IPS-20b (cell line): ENCODE results near the gene ARL1.
"Not testable (repeated sequence)": the region's sequence is repeated elsewhere in the genome, so short reads cannot be mapped to it uniquely, and the experiment has no call there.

ENCODE experiments used
- H3K27ac ChIP-seq: one replicate; pipeline ENCODE4 v1.5.1; 2013; ENCODE audit warnings: low read length
- H3K27me3 ChIP-seq: 2 replicates; pipeline ENCODE4 v1.6.1; 2013; ENCODE audit warnings: mild to moderate bottlenecking, low read length, inconsistent platforms; ENCODE audit not compliant: insufficient read depth
- H3K36me3 ChIP-seq: 2 replicates; pipeline ENCODE4 v1.6.1; 2013; ENCODE audit warnings: low read depth, mild to moderate bottlenecking, inconsistent platforms, low read length, moderate library complexity; ENCODE audit not compliant: insufficient read depth
- H3K4me1 ChIP-seq: 2 replicates; pipeline ENCODE4 v1.6.1; 2013; ENCODE audit warnings: mild to moderate bottlenecking, control low read depth, inconsistent platforms, low read length, moderate library complexity; ENCODE audit not compliant: insufficient read depth
- H3K4me3 ChIP-seq: 2 replicates; pipeline ENCODE4 v1.5.1; 2013; ENCODE audit warnings: mild to moderate bottlenecking, low read length, inconsistent platforms
- H3K9ac ChIP-seq: 2 replicates; pipeline ENCODE4 v1.6.1; 2013; ENCODE audit warnings: low read depth, mild to moderate bottlenecking, inconsistent platforms, low read length, moderate library complexity
- H3K9me3 ChIP-seq: 2 replicates; pipeline ENCODE4 v1.6.1; 2013; ENCODE audit warnings: mild to moderate bottlenecking, low read depth, low read length, inconsistent platforms; ENCODE audit not compliant: insufficient read depth

ARL1 gene

DNA sequence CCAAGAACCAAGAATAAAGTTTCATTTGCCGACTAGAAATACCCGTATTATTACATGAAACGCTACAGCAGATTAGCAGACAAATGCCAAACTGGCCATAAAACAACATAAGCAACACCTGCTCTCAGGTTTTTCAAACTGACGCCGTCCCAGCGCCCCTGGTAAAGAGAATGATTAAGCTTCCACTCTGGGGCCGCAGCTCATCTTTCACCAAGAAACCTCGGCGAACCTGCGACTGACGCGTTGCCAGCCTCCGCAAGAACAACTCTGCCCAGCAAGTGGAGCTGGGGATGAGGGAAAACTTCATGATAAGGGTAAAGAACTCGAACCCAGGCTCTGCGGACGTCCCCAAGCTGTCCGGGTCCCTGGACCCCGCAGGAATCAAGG lies 530 bp downstream of the ARL1 start:
- peak overlapping the region; percentile 93 for H3K9ac ChIP-seq
- H3K27me3 ChIP-seq: no peaks in the 10 kb centered on the region
- H3K9me3 ChIP-seq: no peaks in the 10 kb centered on the region
- H3K4me1 ChIP-seq: peaks cover 7% of the 10 kb centered on the region; the same call in 1 of the 2 replicates
- peaks cover 10% of the 10 kb centered on the region; the same call in 1 of the 2 replicates for H3K36me3 ChIP-seq
- H3K4me3 ChIP-seq: peak overlapping the region; percentile 82
- no peak overlapping the region for H3K27ac ChIP-seq

DNA sequence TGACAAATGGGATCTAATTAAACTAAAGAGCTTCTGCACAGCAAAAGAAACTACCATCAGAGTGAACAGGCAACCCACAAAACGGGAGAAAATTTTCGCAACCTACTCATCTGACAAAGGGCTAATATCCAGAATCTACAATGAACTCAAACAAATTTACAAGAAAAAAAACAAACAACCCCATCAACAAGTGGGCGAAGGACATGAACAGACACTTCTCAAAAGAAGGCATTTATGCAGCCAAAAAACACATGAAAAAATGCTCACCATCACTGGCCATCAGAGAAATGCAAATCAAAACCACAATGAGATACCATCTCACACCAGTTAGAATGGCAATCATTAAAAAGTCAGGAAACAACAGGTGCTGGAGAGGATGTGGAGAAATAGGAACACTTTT lies 16.4 kb downstream of the ARL1 start:
- H3K4me1 ChIP-seq, H3K9me3 ChIP-seq, H3K9ac ChIP-seq, H3K4me3 ChIP-seq, H3K27ac ChIP-seq, H3K27me3 ChIP-seq: not testable (repeated sequence)
- peaks cover 62% of the 10 kb centered on the region for H3K36me3 ChIP-seq

DNA sequence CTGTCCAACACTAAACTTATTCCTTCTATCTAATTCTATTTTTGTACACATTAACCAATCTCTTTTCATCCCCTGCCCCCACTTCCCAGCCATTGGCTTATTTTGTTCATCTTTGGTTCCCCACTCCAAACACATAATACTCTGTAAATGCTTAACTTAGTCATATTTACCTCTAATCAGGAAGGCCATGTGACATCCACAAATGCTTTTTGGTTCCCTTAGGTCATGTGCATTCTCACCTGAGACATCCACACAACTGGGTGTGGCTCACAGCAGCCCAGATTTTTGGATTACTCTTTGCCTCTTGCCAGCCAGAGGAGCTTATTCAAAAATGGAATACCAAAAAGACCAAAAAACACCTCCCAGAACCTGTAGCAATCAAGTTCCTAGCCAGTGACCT lies 28.4 kb downstream of the ARL1 start:
- no peaks in the 10 kb centered on the region for H3K27me3 ChIP-seq
- H3K4me1 ChIP-seq: no peaks in the 10 kb centered on the region
- no peak overlapping the region for H3K27ac ChIP-seq
- no peak overlapping the region for H3K9ac ChIP-seq
- H3K36me3 ChIP-seq: peaks cover 96% of the 10 kb centered on the region
- no peak overlapping the region for H3K4me3 ChIP-seq
- no peaks in the 10 kb centered on the region for H3K9me3 ChIP-seq

DNA sequence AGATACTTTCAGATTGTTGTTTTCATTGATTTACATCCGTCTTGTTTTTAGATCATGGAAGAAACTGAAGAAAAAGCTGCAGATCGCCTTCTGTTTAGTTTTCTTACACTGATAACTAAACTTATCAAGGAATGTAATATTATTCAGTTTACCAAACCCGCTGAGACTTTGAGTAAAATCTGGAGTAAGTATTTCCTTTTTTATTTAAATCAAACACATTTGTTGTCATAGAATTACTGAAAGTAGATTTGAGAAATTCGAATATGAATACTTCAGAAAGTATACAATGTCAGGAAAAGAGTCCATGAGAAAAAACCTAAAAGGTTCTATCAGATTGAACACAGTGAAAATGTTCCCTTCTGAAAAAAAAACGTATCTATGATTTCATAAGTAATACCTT lies 32.0 kb downstream of the ARL1 start:
- H3K27ac ChIP-seq: no peak overlapping the region
- peaks cover 93% of the 10 kb centered on the region for H3K36me3 ChIP-seq
- no peak overlapping the region for H3K4me3 ChIP-seq

DNA sequence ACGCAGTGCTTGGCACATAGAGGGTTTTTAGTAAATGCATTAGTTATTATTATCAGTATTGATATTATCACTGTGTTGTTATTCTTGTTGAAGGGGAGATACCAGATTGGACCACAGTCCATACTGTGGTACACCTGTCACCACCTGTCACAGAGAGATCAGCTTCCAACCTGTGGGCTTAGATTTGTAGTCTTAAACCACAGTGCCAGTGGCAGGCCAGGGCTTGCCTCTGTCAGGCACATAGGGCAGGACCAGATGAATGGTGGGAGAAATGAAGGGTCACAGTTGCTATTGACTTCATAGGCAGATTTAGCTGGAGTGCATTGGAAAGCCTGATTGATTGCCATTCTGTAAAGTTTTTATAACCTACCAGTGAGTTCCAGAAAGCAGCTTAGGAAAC lies 35.1 kb downstream of the ARL1 start:
- no peak overlapping the region for H3K9ac ChIP-seq
- no peaks in the 10 kb centered on the region for H3K27me3 ChIP-seq
- no peaks in the 10 kb centered on the region for H3K4me1 ChIP-seq
- H3K9me3 ChIP-seq: no peaks in the 10 kb centered on the region
- no peak overlapping the region for H3K27ac ChIP-seq
- H3K36me3 ChIP-seq: peaks cover 94% of the 10 kb centered on the region
- no peak overlapping the region for H3K4me3 ChIP-seq

More for the DNA sequence above, 32.0 kb downstream of the ARL1 start:
- Histone ChIP-seq H3K4me1 (no peaks in the 10 kb centered on the region), H3K27me3 (no peaks in the 10 kb centered on the region), H3K9me3 (no peaks in the 10 kb centered on the region), H3K9ac (no peak overlapping the region)

DNA sequence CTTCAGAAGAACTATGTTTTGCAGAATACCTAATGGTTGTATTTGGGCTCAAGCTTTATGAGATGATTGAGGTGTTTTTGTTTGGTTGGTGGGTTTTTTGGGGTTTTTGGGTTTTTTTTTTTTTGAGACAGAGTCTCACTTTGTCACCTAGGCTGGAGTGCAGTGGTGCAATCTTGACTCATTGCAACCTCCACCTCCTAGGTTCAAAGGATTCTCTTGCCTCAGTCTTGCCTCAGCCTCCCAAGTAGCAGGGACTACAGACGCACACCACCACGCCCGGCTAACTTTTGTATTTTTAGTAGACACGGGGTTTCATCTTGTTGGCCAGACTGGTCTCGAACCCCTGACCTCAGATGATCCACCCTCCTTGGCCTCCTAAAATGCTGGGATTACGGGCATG lies 39.6 kb downstream of the ARL1 start:
- H3K36me3 ChIP-seq: peaks cover 98% of the 10 kb centered on the region
- no peaks in the 10 kb centered on the region for H3K27me3 ChIP-seq
- H3K27ac ChIP-seq: no peak overlapping the region
- no peak overlapping the region for H3K4me3 ChIP-seq
- H3K4me1 ChIP-seq: no peaks in the 10 kb centered on the region
- H3K9me3 ChIP-seq: no peaks in the 10 kb centered on the region
- no peak overlapping the region for H3K9ac ChIP-seq

DNA sequence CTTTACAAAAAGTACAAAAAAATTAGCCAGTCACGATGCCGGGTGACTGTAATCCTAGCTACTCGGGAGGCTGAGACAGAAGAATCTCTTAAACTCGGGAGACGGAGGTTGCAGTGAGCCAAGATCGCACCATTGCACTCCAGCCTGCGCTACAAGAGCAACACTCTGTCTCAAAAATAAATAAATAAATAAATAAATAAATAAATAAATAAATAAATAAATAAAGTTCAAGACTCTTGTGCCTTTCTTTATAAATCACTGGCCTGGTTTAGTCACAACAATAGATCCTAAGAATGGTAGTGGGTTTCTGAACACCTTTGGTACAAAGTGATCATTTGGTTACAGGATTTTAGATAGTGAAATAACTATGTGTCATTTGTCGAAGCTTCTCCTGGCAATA lies 46.1 kb downstream of the ARL1 start:
- Histone ChIP-seq H3K27ac (no peak overlapping the region), H3K4me1 (no peaks in the 10 kb centered on the region), H3K36me3 (peaks cover 98% of the 10 kb centered on the region), H3K27me3 (no peaks in the 10 kb centered on the region), H3K4me3 (no peak overlapping the region), H3K9ac (no peak overlapping the region), H3K9me3 (no peaks in the 10 kb centered on the region)

DNA sequence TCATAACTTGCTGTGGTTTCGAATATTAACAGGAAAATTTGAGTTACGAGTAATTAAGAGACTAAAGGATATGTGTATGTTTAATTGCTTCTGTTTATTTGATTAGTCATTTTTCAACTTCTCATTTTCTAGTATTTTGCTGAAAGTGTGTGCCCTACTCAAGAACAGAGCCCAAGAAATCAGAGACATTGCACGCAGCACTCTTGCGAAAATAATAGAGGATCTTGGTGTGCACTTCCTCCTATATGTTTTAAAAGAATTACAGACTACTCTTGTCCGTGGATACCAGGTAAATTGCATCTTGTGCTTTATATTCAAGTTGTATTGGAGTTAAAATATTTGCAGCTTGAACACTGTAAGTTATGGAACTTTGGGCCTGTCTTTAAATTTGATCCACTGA lies 50.8 kb downstream of the ARL1 start:
- no peaks in the 10 kb centered on the region for H3K9me3 ChIP-seq
- H3K4me1 ChIP-seq: no peaks in the 10 kb centered on the region
- H3K9ac ChIP-seq: no peak overlapping the region
- H3K27me3 ChIP-seq: no peaks in the 10 kb centered on the region
- peaks cover 95% of the 10 kb centered on the region for H3K36me3 ChIP-seq
- H3K27ac ChIP-seq: no peak overlapping the region
- H3K4me3 ChIP-seq: no peak overlapping the region

DNA sequence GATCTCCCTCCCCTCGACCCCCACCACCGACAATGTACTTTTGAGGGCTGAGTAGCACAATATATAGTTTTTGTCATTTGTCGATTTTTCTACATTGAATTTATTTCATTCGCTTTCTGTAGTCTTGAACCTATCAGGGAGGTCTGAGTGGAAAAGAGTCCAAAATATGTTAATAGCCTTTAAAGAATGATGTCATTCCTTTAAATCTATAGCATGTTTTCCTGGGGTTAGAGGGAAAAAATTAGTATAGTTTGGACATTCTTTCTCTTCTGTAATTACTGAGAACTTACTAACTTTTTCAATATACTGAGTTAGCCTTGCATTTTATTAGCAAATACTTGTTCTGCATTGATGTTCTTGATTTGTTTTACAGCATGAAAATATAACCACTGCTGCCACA lies 55.9 kb downstream of the ARL1 start:
- Histone ChIP-seq H3K27ac (no peak overlapping the region), H3K4me1 (no peaks in the 10 kb centered on the region), H3K36me3 (peaks cover 94% of the 10 kb centered on the region), H3K9ac (no peak overlapping the region), H3K9me3 (no peaks in the 10 kb centered on the region), H3K4me3 (no peak overlapping the region), H3K27me3 (no peaks in the 10 kb centered on the region)

DNA sequence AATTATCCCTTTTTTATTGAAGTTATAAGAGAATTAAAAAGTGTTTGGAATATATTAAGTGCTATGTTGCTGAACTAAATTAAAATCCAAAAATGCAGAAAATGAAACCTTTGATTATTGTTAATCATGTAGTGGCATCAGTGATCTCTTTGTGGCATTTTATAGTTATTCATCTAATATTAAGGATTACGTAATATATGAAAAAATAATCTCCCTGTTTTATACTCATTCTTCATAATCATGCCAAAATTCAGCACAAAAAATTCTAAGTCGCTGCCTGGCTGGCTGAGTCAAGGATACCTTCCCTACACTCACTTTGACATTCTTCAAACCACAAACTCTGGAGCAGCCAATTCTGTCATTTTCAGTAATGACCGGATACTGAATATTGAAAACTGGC lies 63.7 kb downstream of the ARL1 start:
- Histone ChIP-seq H3K27me3 (no peaks in the 10 kb centered on the region), H3K4me1 (no peaks in the 10 kb centered on the region), H3K9me3 (no peaks in the 10 kb centered on the region), H3K27ac (no peak overlapping the region), H3K4me3 (no peak overlapping the region), H3K9ac (no peak overlapping the region), H3K36me3 (peaks cover 94% of the 10 kb centered on the region)
